Stimulated activated CD8-positive, alpha-beta memory T cell treated with anti-CD3 and anti-CD28 coated beads, Interleukin-4, amount 100 ng/mL, for 1 hour (primary cell): ENCODE measurements around the gene EPB41.
"Not testable (repeated sequence)": the region's sequence is repeated elsewhere in the genome, so short reads cannot be mapped to it uniquely, and the experiment has no call there.

Source experiments
- DNase-seq, 2 donors: peaks; one replicate each; pipeline ENCODE4 v3.0.0-alpha.2; 2020; ENCODE audit warnings: low read depth in 2 of 2, low spot score in 1 of 2

The EPB41 gene

DNA sequence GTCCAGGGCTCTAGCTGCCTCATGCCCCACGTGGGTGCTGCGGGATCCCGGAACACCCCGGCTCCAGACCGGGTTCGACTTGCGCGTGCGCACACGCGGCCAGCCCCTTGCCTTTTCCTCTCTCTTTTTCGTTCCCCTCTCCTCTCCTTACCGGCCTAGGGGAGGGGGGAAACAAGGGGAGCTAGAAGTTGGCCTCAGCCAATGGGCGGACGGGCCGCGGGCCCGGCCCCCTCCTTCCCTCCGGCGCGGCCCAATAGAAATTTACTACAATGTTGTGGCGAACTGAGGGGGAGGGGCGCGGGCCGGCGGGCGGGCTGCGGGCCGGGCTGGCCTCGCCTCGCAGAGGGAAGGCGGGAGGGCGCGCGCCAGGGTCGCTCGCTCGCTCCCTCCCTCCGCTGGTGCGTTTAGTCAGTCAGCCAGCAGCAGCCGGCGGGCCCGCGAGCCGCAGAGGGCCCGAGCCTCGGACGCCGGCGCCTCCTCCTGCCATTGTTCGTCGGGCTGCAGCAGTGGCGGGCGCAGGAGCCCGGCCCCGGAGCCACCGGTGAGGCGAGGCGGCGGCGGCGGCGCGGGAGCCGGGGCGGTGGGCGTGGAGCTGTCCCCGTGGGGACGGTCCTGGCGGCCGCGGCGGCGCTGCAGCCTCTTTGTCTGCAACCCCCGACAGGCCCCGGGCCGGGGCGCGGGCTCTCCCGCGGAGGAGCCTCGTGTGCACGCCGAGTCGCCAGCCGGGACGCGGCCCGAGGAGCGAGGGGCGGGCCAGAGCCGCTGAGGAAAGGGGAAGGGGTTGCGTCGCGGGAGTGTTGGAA, at the start of gene EPB41:
TSS of gene EPB41 (plus strand) at position 342 of the 803 bp plus-strand sequence. CDS start 72,869 bp downstream, outside the sequence.
- DNase-seq, result peak; percentile 83 to 85

GRCh38 chr1:28864695-28865094, 49.7 kb upstream of the EPB41 start:
- DNase-seq, result no peak

DNA sequence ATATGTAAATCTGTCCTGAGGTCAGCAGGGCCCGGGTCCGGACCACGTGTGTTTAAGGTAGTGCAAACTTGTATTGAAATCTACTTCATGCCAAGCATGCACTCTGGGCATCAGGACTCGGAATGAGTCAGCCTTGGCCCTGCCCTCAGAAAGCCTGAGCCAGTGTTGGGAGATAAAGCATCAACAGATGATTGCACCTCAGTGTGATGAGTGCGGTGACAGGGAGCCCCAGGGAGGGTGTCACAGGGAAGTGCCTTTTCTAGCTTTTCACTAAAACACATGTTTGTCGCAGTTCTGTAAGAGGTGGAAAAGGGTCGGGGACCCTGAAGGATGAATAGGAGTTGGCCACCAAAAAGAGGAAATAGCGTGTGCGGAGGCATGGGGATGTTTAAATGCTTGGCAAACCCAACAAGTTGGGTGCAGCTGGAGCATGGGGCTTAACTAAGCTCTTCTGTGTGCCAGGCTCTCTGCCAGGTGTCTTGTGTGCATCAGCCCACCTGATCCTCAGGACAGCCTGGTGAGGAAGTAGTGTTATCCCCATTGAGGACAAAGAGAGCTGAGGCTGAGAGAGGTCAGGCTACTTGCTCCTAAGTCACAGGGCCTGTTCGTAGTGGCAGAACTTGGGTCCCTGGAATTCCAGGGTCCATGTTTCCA, 48.2 kb upstream of the EPB41 start:
- no peak for DNase-seq

DNA sequence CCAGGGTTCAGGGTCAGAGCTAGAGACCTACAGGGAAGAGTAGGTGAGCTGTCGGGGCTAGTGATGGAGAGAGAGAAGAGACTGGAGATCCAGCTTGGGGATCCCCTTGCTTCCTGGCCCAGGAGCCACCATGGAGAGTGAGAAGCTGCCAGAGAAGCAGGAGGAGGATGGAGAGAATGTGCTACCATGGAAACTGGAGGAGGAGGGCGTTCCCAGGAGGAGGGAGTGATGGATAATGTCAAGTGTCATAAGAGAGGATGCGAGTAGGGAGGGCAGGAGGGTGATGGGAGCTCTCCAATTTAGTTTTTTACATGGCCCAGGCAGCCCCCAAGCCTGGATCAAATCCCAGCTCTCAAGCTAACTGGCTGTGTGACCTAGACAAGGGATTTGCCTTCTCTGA, 46.5 kb upstream of the EPB41 start:
- DNase-seq, result no peak

DNA sequence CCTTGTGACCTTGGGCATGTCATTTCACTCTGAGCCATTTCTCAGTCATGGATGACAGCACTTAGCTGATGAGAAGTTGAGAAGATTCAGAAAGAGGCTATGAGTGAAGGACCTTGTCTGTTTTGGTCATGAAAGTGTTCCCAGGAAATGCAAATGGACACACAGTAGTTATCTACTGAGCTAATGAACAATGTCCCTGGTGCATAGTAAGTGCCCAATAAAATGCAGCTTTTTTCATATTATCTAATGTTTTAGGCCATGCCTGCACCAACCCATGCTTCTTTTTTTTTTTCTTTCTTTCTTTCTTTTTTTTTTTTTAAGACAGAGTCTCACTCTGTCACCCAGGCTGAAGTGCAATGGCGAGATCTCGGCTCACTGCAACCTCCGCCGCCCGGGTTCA, 44.4 kb upstream of the EPB41 start:
- no peak for DNase-seq

GRCh38 chr1:28871631-28872401, 42.6 kb upstream of the EPB41 start:
- DNase-seq, result no peak

DNA sequence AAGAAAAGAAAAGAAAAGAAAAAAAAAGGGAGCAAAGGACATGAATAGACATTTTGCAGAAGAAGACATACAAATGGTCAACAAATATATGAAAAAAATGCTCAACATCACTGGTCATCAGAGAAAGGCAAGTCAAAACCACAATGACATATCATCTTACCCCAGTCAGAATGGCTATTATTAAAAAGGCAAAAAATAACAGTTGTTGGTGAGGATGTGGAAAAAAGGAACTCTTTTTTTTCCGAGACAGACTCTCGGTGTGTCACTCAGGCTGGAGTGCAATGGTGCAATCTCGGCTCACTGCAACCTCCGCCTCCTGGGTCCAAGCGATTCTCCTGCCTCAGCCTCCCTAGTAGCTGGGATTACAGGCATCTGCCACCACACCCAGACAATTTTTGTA, 39.2 kb upstream of the EPB41 start:
- DNase-seq, result not testable (repeated sequence)

DNA sequence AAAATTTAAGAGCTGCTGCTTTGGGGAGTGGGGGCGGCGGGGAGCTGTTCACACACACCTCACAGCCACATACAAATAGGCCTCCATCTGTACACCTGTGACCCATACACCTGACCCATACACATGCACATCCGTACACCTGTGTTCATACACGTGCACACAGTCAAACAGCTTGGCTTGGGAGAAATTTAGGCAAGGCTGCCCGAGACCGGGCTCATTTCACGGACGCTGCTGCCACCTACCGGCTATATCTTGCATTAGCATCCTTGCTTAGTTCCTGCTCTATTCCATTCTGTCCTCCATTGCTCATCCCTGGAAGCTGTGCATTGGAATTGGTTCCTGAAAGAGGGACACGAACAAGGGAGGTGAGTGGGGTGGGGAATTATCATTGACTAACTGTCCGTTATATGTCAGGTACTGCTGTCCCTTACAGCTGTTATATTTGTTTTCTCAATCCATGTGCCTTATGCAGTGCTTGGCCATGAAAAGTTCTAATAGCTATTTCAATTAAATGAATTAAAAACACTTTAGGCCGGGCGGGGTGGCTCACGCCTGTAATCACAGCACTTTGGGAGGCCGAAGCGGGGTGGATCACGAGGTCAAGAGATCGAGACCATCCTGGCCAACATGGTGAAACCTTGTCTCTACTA, 37.1 kb upstream of the EPB41 start:
- DNase-seq, result peak; percentile 59 to 61

DNA sequence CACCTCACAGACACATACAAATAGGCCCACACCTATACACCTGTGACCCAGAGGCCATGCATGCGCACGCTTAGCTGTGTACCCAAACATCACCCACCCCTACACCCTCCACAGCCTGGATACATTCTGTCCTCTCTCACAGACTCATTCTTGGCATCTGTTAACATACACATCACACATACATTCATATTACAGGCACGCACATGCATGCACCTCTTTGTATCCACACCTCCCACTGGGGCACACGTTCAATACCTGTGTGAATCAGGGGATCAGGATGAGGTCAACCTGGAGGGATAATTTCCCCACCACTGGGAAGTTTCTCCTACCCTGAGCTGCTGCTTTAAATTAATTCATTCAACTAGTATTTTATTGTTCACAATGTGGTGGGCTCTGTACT, 35.6 kb upstream of the EPB41 start:
- no peak for DNase-seq

GRCh38 chr1:28882009-28882628, 32.2 kb upstream of the EPB41 start:
- peak in 1 of 2 donors; percentile 63 for DNase-seq

DNA sequence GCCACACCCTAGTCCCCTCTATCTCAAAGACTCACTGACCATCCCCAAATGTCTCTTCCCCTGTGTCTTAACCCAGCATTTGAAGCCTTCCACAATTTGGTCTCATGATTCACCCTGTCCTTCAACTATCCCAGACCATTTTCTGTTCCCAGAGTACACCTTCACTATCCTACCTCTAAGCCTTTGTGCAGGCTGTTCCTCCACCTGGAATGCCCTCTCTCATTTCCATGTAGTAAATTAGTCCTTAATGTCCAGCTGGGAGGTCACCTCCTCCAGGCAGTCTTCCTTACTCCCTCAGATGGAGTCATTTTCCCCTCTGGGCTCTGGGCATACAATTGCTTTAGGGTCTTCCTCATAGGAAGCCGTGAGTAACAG, 31.1 kb upstream of the EPB41 start:
- DNase-seq, result no peak

DNA sequence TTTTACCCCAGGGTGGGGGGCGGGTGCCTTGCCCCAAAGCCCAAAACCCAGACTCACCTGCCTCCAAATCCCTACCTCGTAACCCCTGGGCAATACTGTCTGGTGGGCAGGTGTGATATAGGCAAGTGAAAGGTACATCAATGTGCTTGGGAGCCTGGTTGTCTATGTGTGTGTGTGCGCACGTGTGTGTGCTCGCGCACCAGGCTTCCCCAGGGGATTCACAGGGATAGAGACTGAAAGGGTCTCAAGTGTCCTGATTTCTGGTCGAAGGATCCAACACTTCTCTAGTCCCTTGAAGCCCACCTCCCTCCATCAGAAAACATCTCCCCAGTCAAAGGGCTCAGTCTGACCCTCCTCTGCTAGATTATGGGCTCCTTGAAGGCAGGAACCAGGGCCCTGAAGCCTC, 28.9 kb upstream of the EPB41 start:
- no peak for DNase-seq

GRCh38 chr1:28885977-28886730, 28.2 kb upstream of the EPB41 start:
- DNase-seq, result no peak

DNA sequence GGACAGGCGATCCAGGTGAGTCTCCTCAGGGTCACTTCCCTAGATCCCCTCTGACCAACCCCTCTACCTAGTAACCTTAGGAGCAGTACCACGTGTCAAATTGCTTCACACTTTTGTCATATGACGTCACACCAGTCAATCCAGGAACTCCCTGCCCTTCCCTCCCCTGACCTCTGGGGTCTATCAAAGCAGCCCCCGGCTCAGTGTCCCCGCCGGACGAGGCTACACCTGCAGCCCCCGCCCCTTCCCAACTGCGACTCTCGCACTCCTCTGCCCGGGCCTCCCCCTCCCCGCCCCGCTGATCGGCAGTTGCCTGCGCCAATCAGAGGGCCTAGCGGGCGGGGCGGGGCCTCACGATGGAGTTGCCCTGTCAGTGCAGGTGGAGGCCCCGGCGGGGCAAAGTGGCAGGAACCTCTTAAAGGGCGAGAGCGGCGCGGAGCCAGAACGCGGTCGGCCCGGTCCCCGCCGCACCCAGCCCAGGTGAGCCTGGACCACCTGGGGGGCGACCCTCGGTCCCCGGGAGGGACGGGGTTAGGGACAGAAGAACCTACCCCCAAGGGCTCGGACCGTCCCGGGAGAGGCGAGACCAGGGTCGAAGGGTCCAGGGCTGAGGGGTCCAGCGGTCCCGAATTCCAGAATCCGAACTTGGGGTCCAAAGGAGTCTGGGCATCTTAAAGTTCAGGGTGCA, 27.5 kb upstream of the EPB41 start:
- DNase-seq, result peak; percentile 70 to 79

DNA sequence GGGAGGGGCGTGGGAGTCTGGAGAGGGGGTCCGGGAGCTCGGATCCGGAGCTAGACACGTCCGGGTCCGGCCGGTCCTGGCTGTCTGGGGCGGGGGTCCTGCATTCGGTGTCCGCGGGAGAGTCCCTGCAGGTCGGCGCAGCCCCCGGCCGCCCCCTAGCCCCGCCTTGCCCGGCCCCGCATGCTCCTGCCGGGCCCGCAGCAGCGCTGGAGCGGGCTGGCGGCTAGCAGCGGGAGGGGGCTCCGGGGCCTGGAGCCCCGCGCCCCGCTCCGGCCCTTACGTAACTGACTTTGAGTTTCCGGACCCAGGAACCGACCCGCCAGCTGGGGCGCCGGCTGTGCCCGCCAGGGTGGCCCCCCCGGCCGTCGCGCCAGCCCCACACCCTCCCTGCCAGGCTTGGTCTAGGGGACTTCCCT, 26.9 kb upstream of the EPB41 start:
- DNase-seq, result peak in 1 of 2 donors; percentile 31

GRCh38 chr1:28887835-28888682, 26.3 kb upstream of the EPB41 start:
- no peak for DNase-seq

DNA sequence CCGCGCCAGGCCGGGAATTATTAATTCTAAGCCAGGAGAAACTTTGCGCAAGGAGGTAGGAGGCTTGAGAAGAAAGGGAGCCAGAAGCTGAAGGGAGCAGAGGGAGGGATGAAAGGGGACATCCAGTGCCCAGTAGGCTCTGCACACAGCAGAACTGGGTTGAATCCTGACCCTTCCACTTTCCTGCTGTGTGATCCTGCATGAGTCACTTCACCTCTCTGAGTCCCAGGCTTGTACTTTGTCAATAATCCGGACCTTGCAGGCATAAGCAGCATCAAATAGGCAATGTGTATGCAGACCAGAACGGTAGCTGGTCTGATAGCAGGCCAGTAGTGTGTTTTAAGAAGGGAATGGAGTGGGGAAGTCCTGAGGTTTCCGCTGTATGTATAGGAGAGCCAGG, 25.5 kb upstream of the EPB41 start:
- no peak for DNase-seq

DNA sequence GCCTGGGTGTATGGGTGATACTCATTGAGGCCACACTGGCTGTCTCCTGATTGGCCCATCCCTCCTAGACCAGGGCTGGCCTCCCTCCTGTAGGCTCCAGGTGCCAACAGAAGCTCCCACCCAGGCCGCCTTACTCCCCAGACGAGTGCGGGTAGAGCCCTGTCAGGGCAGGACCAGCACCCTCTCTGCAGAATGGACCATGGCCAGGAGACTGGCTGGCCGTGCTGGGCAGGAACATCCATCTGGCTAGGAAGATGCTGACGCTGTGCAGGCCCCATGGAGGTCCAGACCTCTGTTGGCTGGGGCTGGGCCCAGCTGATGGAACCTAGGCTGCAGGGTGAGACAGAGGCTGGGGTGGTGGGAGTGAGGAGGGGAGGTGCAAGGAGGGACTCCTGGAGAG, 25.0 kb upstream of the EPB41 start:
- DNase-seq, result no peak

DNA sequence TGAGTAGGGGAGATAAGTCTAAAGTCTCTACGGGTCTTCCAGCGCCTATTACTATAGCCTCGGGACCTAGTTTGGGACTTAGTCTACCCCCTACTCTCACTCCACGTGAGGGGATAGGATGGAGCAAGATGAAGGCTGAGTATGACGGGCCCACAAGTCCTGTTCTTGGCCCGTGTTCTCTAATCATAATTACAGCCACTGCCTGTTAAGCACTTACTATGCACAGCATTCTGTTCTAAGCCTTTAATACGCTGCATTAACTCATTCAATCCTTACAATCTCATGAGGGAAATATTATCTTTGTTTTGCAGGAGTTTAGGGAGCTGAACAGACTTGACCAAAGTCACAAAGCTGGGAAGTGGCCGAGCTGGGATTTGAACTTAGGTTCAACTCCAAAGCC, 23.9 kb upstream of the EPB41 start:
- no peak for DNase-seq
